Hepatocyte (in vitro differentiated cells): ENCODE results near the gene CALY. TPM values are rescaled to one million over a fixed set of nuclear protein-coding genes. Genes with fewer than 3 reads are reported as not detected.

ENCODE experiments used
- DNase-seq: peaks from one replicate; pipeline ENCODE4 v3.0.0-alpha.2; 2016; ENCODE audit warnings: low spot score
- H2AFZ ChIP-seq: fragments of 200-600 bp; sonication (generic); 2 replicates; pipeline ENCODE4 v1.6.0; 2016; ENCODE audit warnings: antibody characterized with exemption, mild to moderate bottlenecking
- H3K27ac ChIP-seq: fragments of 200-600 bp; sonication (generic); 2 replicates; pipeline ENCODE4 v1.5.1; 2016; ENCODE audit warnings: mild to moderate bottlenecking
- H3K27me3 ChIP-seq: fragments of 200-600 bp; sonication (generic); 2 replicates; pipeline ENCODE4 v1.6.1; 2016
- H3K36me3 ChIP-seq: fragments of 200-600 bp; sonication (generic); replicated peaks from 2 replicates; pipeline ENCODE4 v1.5.1; 2016; ENCODE audit warnings: low read depth; ENCODE audit not compliant: insufficient read depth
- H3K4me1 ChIP-seq: fragments of 200-600 bp; sonication (generic); 2 replicates; pipeline ENCODE4 v1.5.1; 2016; ENCODE audit warnings: mild to moderate bottlenecking, moderate library complexity; ENCODE audit not compliant: insufficient read depth
- H3K4me2 ChIP-seq: fragments of 200-600 bp; sonication (generic); 2 replicates; pipeline ENCODE4 v1.6.0; 2016
- H3K4me3 ChIP-seq: fragments of 200-600 bp; sonication (generic); 2 replicates; pipeline ENCODE4 v1.5.1; 2016; ENCODE audit warnings: mild to moderate bottlenecking
- H3K79me2 ChIP-seq: fragments of 200-600 bp; sonication (generic); 2 replicates; pipeline ENCODE4 v1.6.0; 2017; ENCODE audit warnings: mild to moderate bottlenecking
- H3K9me2 ChIP-seq: fragments of 200-600 bp; sonication (generic); replicated peaks from 2 replicates; pipeline ENCODE4 v1.6.0; 2017; ENCODE audit warnings: mild to moderate bottlenecking; ENCODE audit not compliant: insufficient read depth
- H3K9me3 ChIP-seq: fragments of 200-600 bp; sonication (generic); 2 replicates; pipeline ENCODE4 v1.5.1; 2016; ENCODE audit warnings: low read depth, mild to moderate bottlenecking
- H4K20me1 ChIP-seq: fragments of 200-600 bp; sonication (generic); 2 replicates; pipeline ENCODE4 v1.6.0; 2016; ENCODE audit warnings: mild to moderate bottlenecking; ENCODE audit not compliant: insufficient read depth, poor library complexity, severe bottlenecking
- EZH2 ChIP-seq: fragments of 200-600 bp; sonication (generic); IDR thresholded peaks from 2 replicates; pipeline ENCODE4 v1.6.1; 2016; ENCODE audit warnings: antibody characterized with exemption, mild to moderate bottlenecking, borderline replicate concordance
- EZH2phosphoT487 ChIP-seq: fragments of 200-600 bp; sonication (generic); IDR thresholded peaks from one replicate; pipeline ENCODE4 v1.6.1; 2018; ENCODE audit warnings: antibody characterized with exemption, mild to moderate bottlenecking, low read depth, moderate library complexity; ENCODE audit not compliant: unreplicated experiment, severe bottlenecking
- WGBS: methylation state at CpG from one replicate; pipeline ENCODE4 v1.1.6; 2016; ENCODE audit warnings: low lambda C conversion rate; ENCODE audit errors: missing lambda C conversion rate; 5-methylcytosine and 5-hydroxymethylcytosine counted together
- polyA plus RNA-seq: library from polyadenylated mRNA; unstranded; fragments of >200 nt; fragmentation: Nextera tagmentation; extraction: Ambion mirVana; gene quantifications from 2 replicates; pipeline ENCODE4 v1.2.1, GENCODE V29; 2016
- total RNA-seq: library from RNA; depleted of rRNA; stranded (reverse); fragments of >200 nt; gene quantifications from 2 replicates; pipeline ENCODE4 v1.2.3, GENCODE V29; 2014
- TF ChIP-seq, protein P1 (sequence below): fragments of 200-600 bp; sonication (generic); IDR thresholded peaks from 2 replicates; pipeline ENCODE4 v1.5.1; 2016; ENCODE audit warnings: antibody characterized with exemption, mild to moderate bottlenecking; ENCODE audit not compliant: poor library complexity

CALY gene
- total and polyA plus RNA-seq, 2 experiments from 2014 or later = 2.3 to 3.7 TPM

DNA sequence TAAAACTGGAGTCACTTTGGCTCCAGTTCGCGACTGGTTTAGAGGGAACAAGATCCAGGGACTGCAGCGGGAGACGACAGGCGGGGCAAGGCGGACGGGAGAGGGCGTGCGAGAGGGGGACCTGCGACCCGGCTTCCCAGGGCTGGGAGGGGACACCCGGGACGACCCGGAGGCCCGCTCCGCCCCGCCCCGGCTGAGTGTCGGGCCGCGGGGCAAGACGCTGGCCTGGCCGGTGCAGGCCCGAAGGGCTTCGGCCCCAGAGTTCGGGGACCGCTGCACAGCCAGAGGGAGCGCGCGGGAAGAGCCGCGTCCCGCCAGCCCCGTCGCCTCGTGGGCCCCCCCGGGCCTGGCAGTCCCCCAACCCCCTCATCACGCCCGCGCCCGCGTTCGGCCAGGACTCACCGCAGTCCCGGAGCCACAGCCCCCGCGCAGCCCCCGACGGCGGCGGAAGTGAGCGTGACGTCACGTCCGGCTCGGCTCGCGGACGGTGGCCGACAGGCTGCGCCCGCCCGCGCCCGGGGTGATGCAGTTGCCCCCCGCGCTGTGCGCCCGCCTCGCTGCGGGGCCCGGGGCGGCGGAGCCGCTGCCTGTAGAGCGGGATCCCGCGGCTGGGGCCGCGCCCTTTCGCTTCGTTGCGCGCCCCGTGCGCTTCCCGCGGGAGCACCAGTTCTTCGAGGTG is 28.1 kb downstream of the CALY start, which contains the start of the genes TUBGCP2 and ZNF511:
TSS of gene TUBGCP2 (minus strand) at position 452 of the 679 bp plus-strand sequence. CDS start 5,931 bp downstream, outside the sequence.
TSS of gene ZNF511 (plus strand) at position 494 of the 679 bp plus-strand sequence. CDS start at position 524, 30 bp downstream.
- Histone ChIP-seq H2AFZ (peak within 1 kb of the TSS; percentile 97), H3K9me3 (no peaks in the 10 kb centered on the region), H3K79me2 (peaks cover 48% of the 10 kb centered on the region), H3K4me3 (peak within 1 kb of the TSS; percentile 100), H3K9me2 (no peaks in the 10 kb centered on the region), H3K4me1 (peaks cover 7% of the 10 kb centered on the region), H3K27ac (peak within 1 kb of the TSS; percentile 100), H3K4me2 (peak within 1 kb of the TSS; percentile 95), H3K27me3 (no peaks in the 10 kb centered on the region), H3K36me3 (no peaks in the 10 kb centered on the region), H4K20me1 (peaks cover 41% of the 10 kb centered on the region)
- WGBS = 2% methylated on average over 53 of the region's 89 CpGs
- TF ChIP-seq, protein P1, sequence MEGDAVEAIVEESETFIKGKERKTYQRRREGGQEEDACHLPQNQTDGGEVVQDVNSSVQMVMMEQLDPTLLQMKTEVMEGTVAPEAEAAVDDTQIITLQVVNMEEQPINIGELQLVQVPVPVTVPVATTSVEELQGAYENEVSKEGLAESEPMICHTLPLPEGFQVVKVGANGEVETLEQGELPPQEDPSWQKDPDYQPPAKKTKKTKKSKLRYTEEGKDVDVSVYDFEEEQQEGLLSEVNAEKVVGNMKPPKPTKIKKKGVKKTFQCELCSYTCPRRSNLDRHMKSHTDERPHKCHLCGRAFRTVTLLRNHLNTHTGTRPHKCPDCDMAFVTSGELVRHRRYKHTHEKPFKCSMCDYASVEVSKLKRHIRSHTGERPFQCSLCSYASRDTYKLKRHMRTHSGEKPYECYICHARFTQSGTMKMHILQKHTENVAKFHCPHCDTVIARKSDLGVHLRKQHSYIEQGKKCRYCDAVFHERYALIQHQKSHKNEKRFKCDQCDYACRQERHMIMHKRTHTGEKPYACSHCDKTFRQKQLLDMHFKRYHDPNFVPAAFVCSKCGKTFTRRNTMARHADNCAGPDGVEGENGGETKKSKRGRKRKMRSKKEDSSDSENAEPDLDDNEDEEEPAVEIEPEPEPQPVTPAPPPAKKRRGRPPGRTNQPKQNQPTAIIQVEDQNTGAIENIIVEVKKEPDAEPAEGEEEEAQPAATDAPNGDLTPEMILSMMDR = peak; percentile 20
- TF ChIP-seq EZH2phosphoT487 = no peak
- peak; percentile 94 for DNase-seq

DNA sequence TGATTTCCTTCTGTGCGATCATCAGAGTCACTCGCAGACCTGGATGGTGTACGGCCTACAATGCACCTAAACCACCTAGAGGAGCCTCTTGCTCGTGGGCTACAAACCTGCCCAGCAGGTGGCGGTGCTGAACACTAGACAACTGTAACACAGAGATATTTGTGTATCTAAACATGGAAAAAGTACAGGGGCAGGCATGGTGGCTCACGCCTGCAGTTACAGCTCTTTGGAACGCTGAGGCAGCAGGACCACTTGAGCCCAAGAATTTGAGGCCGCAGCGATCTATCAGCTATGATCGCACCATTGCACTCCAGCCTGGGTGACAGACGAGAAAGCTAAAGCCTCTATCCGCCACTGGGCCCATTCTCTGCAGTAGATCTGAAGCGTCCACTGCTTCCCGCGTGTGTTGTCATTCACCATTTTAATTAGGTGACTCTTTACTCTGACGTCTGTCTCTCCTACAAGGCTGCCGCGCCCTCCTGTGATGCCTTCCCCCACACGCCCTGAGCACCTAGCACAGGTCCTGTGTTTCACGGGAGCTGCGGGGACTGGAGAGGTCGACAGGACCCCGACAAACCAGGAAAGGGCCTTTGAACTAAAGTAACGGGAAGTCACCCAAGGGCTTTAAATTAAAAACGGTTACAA is 28.8 kb downstream of the CALY start:
- Histone ChIP-seq H3K4me3 (peak overlapping the region; percentile 100), H3K27ac (peak overlapping the region; percentile 100), H3K9me2 (no peaks in the 10 kb centered on the region), H3K36me3 (no peaks in the 10 kb centered on the region), H3K9me3 (no peaks in the 10 kb centered on the region), H2AFZ (peak overlapping the region; percentile 97), H3K79me2 (peaks cover 55% of the 10 kb centered on the region), H3K27me3 (no peaks in the 10 kb centered on the region), H3K4me1 (peaks cover 7% of the 10 kb centered on the region), H4K20me1 (peaks cover 46% of the 10 kb centered on the region), H3K4me2 (peak overlapping the region; percentile 95)
- 10% methylated on average over 25 of the region's 25 CpGs for WGBS
- DNase-seq = peak; percentile 91
- TF ChIP-seq, protein P1 = peak; percentile 76
- TF ChIP-seq EZH2 = no peak

DNA sequence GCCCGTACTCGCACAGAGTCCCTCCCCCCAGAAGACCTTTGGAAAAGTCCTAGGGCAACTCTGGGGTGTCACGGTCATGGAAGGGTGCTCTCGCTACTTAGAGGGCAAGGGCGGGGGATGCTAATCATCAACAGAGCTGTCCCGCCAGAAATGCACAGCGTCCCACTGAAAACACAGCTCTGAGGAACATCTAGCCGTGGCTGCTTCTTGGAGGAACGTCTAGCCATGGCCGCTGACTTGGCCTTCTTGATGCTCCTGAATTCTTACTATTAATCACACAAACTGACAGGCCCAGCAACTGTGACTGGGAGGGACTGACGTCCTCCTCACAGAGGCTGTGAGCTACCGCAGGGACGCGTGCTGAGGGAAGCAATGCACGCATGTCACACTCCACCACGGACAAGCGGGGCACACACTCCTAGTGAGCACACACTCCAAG is 29.7 kb downstream of the CALY start:
- Histone ChIP-seq H2AFZ (no peak overlapping the region), H3K4me2 (peak overlapping the region; percentile 95), H3K4me3 (no peak overlapping the region), H3K27ac (no peak overlapping the region), H3K79me2 (peaks cover 64% of the 10 kb centered on the region), H3K9me2 (no peaks in the 10 kb centered on the region), H3K27me3 (no peaks in the 10 kb centered on the region), H3K36me3 (no peaks in the 10 kb centered on the region), H3K4me1 (peaks cover 7% of the 10 kb centered on the region), H3K9me3 (no peaks in the 10 kb centered on the region), H4K20me1 (peaks cover 52% of the 10 kb centered on the region)
- WGBS = 96% methylated on average over 17 of the region's 17 CpGs
- TF ChIP-seq, protein P1 = no peak
- TF ChIP-seq EZH2 (no peak), EZH2phosphoT487 (no peak)
- no peak for DNase-seq
